Measurements from ENCODE around the gene MYO1A.

GRCh38 chr12:57018906-57019305, 31.0 kb downstream of the MYO1A start:
- TF ChIP-seq KLF1 (tag by site-specific recombination; IDR thresholded peaks at IDR 0.05): no peak
- no peak for TF ChIP-seq ZNF791 (tag by site-specific recombination; IDR thresholded peaks at IDR 0.05)
- TF ChIP-seq CTCF (tag by site-specific recombination; IDR thresholded peaks at IDR 0.05): no peak
- TF ChIP-seq PATZ1 (tag by site-specific recombination; IDR thresholded peaks at IDR 0.05): no peak
- TF ChIP-seq ZNF558 (tag by site-specific recombination; IDR thresholded peaks at IDR 0.05): no peak
- TF ChIP-seq ZNF274 (IDR thresholded peaks at IDR 0.05; ENCODE audit: low read length): no peak
- no peak for TF ChIP-seq ZNF274 (tag by site-specific recombination; IDR thresholded peaks at IDR 0.05; ENCODE audit: borderline replicate concordance)
- no peak for TF ChIP-seq ZNF623 (tag by site-specific recombination; IDR thresholded peaks at IDR 0.05)
- no peak for TF ChIP-seq ATF2 (tag by site-specific recombination; IDR thresholded peaks at IDR 0.05; ENCODE audit: low read depth)
- TF ChIP-seq TCF7L2 (IDR thresholded peaks at IDR 0.05; ENCODE audit: borderline replicate concordance, low read depth, low read length): no peak

Data from HEK293 (cell line).